GM18867 (cell line): ENCODE measurements around the gene BCAS1.
"Not testable (repeated sequence)": the region's sequence is repeated elsewhere in the genome, so short reads cannot be mapped to it uniquely, and the experiment has no call there.

ENCODE experiments used
- ATAC-seq: cut with Tn5 transposase; IDR thresholded peaks from one replicate; pipeline ENCODE4 v1.9.1; 2021; ENCODE audit warnings: mild to moderate bottlenecking, moderate library complexity; ENCODE audit not compliant: unreplicated experiment

BCAS1 gene

GRCh38 chr20:53990003-53990402 lies 80.4 kb downstream of the BCAS1 start:
- ATAC-seq, result no peak

DNA sequence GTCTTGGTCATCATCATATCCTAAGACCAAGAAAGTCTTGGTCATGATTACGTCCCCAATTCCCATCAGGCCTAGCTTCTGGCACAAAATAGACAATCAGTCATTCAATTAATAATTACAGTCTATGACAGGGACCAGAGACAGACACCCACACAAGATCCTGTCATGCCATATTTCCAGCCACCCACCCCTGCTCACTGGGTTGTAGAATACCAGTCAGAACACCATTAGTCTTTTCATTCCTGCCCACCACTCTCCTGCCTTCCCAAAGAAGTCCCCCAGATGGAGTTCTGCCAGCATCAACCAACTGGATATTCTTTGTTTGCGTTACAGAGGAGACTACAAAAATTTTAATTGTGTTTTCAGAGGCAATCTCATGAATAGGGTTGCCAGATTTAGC lies 81.0 kb downstream of the BCAS1 start:
- ATAC-seq, result no peak

GRCh38 chr20:53986037-53986650 lies 84.2 kb downstream of the BCAS1 start:
- ATAC-seq, result no peak

DNA sequence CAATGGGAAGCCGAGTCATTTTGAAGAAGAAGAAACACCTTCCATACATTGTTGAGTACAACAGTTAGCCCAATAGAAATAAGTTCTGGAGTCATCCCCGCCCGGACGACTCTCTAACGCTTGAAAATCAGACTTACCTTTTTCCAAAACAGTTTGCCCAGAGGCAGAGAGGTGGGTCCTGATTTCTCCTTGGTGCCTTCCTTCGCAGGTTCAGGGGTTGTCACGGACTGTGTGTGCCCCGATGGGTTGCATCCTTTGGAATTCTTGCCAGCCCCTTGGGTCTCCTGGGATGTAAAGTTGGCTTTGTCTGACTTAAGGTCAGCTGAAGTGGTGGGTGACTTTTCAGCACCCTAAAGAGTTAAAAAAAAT lies 85.3 kb downstream of the BCAS1 start:
- no peak for ATAC-seq

- no peak for ATAC-seq
Observed at GRCh38 chr20:53984356-53985149, 85.8 kb downstream of the BCAS1 start.

DNA sequence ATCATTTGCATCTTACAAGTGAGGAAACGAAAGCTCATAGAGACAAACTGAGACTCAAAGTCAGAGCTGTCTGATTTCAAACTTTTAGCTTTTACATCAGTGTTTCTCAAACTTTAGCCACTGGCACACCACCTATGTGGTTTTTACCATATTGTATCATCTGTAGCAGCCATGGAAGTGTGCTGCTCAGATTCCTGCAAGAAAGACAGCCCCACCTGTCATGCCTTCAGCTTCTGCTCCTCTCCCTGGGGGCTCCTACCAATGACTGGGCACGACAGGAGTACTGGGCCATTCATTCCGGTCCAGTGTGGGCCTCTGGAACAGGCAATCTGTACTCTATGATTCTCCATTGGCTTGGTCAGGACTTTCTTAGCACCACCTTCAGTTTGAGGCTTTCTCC lies 87.0 kb downstream of the BCAS1 start:
- no peak for ATAC-seq

DNA sequence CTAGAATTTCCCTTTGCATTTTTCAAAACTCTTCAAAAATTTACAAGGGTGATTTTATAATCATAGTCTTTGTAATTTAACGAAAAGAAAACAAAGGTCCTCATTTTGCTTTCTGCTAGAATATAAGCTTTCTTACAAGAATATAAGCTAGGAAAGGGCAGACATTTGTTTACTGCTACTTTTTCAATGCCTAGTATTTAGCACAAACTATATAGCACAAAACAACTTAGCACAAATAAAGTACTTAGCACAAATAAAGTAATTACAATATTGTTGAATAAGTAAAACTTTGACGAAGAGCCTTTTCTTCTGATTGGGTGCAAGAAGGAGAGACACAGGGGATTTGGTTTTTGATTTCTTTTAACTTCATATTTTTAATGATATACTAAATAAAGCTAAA lies 87.8 kb downstream of the BCAS1 start:
- ATAC-seq, result no peak

DNA sequence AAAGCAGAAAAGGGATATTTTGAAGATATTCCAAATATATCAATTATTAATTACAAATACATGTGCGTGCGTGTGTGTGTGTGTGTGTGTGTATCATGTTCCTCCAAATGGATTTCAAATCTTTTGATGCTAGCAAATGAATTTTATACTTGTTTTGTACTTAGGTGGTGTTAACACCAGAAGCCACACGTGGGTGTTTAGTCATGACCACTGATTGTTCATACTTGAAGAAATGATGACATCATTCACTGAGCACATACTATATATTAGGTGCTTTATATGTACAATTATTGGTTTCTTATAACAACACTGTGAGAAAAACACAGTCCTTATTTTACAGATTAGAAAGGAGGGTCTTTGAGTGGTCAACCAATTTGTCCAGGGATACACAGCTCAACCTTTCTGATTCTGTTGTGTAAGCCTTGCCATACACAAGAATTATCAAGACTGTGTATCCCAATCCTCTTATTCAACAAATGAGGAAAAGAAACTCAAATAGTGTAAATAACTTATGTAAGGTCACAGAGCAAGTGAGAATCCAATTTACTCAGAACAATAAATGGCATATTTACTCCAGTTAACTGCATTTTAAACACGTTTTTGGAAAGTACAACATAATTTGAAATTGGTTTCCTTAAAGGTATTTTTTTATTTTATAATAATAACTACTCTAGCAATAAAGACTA lies 88.5 kb downstream of the BCAS1 start:
- ATAC-seq, result no peak

- no peak for ATAC-seq
Observed at GRCh38 chr20:53981130-53981529, 89.3 kb downstream of the BCAS1 start.

DNA sequence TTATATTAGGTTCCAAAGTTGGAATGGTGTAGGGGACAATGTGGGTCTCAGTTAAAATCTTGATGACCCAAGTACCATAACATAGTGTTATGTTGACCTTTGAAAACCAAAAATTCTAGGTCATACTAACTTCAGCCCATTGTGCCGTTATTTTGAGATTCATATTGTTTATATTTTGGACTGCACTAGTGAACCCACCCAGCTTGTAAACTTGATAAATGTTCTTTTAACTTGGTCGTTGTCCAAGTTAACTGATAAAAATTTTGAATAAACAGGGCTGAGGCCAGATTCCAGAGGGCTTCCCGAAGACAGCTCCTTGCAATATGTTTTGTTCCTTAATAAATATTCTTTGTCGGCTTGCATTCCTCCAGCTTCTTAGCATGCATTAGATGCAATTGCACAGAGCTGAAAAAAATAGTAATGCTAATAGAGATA lies 90.3 kb downstream of the BCAS1 start:
- ATAC-seq, result no peak

DNA sequence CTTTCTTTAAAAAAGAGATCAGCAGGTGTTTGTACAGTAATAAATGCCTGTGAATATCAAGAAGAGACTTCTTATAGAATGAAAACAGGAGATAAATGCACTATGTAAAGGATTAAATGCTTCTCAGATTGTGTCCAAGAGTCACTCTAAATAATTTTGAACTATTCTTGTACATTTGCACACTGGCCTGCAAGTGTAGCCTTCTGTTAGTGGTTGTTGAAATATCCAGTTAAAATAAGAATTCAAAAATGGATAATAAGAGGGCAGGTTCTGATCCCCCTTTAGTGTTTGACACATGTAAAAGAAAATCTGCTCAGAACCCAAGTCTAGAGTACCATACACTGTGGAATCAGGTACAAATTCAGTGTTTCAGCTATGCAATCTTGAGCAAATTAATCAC lies 91.9 kb downstream of the BCAS1 start:
- no peak for ATAC-seq

DNA sequence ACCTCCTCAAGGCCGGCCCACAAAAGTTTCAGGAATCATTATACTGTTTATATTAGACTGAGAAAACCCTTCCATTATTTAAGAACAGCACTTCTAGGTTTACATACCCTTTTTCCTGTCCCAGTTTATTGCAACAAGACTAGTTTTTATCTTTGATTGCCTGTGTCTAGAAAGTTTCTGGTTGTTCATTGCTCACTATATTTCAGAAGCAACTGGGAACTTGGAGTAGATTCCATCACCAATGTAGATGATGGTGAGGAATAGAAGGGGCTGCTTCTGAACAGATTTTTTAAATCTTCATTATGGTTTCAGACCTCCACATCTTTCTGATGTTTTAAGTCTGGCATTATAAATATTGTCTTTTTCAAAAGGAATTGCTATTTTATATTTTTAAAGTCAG lies 93.0 kb downstream of the BCAS1 start:
- no peak for ATAC-seq

GRCh38 chr20:53975761-53976160 lies 94.6 kb downstream of the BCAS1 start:
- no peak for ATAC-seq

DNA sequence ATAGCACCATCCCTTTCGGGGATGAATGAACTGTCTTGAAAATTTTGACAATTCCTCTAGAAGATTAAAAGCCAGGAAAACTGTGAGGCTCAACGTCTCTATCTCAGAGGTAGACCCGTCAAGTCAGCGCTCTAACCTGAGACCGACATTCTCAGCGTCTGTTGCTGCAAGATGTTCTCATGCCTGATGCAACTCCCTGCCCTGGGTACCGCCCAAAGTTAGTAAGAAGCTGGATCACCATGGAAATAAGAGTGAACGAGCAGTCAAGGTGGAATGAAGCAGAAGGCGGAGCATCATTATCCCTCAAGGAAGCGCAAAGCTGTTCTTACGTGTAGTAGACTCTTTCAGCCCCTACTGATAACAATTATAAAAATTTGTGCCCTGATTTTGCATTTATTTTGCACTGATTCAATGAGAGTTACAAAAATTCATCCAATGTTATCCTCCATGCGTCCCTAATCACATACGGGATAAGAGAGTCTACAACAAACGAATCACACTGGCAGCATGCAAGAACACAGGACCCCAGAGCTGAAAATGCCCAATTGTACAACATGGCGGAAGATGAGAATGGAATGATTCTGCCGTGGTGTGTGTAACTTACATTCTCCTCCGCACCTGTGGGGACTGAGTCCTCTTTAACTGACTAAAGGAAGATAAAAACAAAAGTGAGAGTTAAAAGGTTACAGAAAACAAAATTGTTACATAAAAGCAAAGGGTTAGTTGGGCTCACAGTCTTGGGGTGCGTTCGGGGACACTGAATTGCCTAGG lies 95.4 kb downstream of the BCAS1 start:
- ATAC-seq, result no peak

- not testable (repeated sequence) for ATAC-seq
Observed at GRCh38 chr20:53973882-53974281, 96.5 kb downstream of the BCAS1 start.

- no peak for ATAC-seq
Observed at GRCh38 chr20:53972179-53972578, 98.2 kb downstream of the BCAS1 start.

GRCh38 chr20:53971096-53971683 lies 99.2 kb downstream of the BCAS1 start:
- no peak for ATAC-seq

GRCh38 chr20:53970232-53970631 lies 100.2 kb downstream of the BCAS1 start:
- ATAC-seq, result no peak

DNA sequence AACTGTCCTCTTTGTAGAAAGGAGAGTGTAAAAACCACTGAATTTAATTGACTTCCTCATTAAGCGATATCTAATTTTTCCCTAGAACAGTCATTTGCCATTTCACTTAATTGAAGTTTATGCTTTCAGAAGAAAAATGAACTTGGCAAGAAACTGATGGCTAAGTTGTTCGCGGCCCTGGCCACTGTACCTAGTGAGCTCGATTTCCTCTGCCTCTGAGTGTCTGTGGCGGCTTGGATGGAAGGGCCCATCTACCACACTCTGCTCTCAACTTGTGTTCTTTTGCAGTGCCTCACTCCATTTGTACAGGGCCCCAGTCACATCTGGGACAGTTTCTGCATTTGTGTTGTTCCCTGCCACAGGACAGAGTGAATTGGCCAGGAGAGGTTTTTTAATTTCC lies 102.9 kb downstream of the BCAS1 start:
- ATAC-seq, result no peak

- no peak for ATAC-seq
Observed at GRCh38 chr20:53966774-53967398, 103.5 kb downstream of the BCAS1 start.
